Transverse colon (tissue), 4 donors: ENCODE results near the gene SEMA4D. TPM values are rescaled to one million over a fixed set of nuclear protein-coding genes. Genes with fewer than 3 reads are reported as not detected.

ENCODE experiments used
- DNase-seq: peaks from one replicate; pipeline ENCODE4 v3.0.0-alpha.2; 2019
- H3K27ac ChIP-seq, 4 donors: fragments of 200-600 bp; sonication (generic); 2 replicates each; pipeline ENCODE4 v1.5.1; 2016 to 2018; ENCODE audit warnings: inconsistent platforms in 4 of 4
- H3K27me3 ChIP-seq: fragments of 200-600 bp; sonication (generic); 2 replicates; pipeline ENCODE4 v1.5.1; 2017; ENCODE audit warnings: inconsistent platforms
- H3K36me3 ChIP-seq, 4 donors: fragments of 200-600 bp; sonication (generic); 2 replicates each; pipeline ENCODE4 v1.5.1; 2017 to 2019; ENCODE audit warnings: inconsistent platforms in 4 of 4
- H3K4me1 ChIP-seq, 4 donors: fragments of 200-600 bp; sonication (generic); 2 replicates each; pipeline ENCODE4 v1.5.1; 2017 to 2020; ENCODE audit warnings: inconsistent platforms in 4 of 4
- H3K4me3 ChIP-seq, 4 donors: fragments of 200-600 bp; sonication (generic); 1 replicate in 1 of 4; 2 replicates in 3 of 4; pipeline versions ENCODE4 v1.5.1 to v1.6.1; 2017 to 2019; ENCODE audit warnings: inconsistent platforms in 4 of 4
- H3K9me3 ChIP-seq, 2 donors: fragments of 200-600 bp; sonication (generic); 2 replicates each; pipeline ENCODE4 v1.5.1; 2017 to 2019; ENCODE audit warnings: inconsistent platforms in 2 of 2
- EP300 ChIP-seq: sonication (generic); formaldehyde crosslinking; IDR thresholded peaks from one replicate; pipeline ENCODE4 v1.6.1; 2017; ENCODE audit warnings: antibody characterized with exemption, low read depth
- POLR2A ChIP-seq: fragments of 450-650 bp; IDR thresholded peaks from one replicate; pipeline ENCODE4 v1.6.1; 2016; ENCODE audit warnings: antibody characterized with exemption, mild to moderate bottlenecking, moderate library complexity
- POLR2AphosphoS5 ChIP-seq, 3 donors: sonication (generic); formaldehyde crosslinking; IDR thresholded peaks; one replicate each; pipeline ENCODE4 v1.6.1; 2016; ENCODE audit warnings: antibody characterized with exemption in 3 of 3
- WGBS, 2 donors: methylation state at CpG; one replicate each; pipeline ENCODE4 v1.1.5; 2018; ENCODE audit warnings: low coverage in 1 of 2; 5-methylcytosine and 5-hydroxymethylcytosine counted together
- in situ Hi-C, 4 donors: fragments of 200-750 bp; cut with MboI; loops; one replicate each; pipeline versions ENCODE4 v1.15.0 to v1.15.1; 2017; ENCODE audit warnings: low sequenced_read_pairs in 3 of 4, low pct_ligation_motif_present in 1 of 4, low pct_unique_long_range_greater_than_20kb in 1 of 4
- intact Hi-C: fragments of 100-400 bp; cut with DNase I; formaldehyde crosslinking; loops from one replicate; pipeline ENCODE4 v1.15.1; 2023; ENCODE audit warnings: low total_unique reads
- total RNA-seq, 4 donors: library from RNA; depleted of rRNA; stranded (reverse); fragments of >200 nt; gene quantifications; one replicate each; pipeline ENCODE4 v1.1.0, GENCODE V29; 2016
- TF ChIP-seq, protein P1 (sequence below), 5 experiments: fragments of 200-600 bp in 3 of 5; fragments of 450-650 bp in 2 of 5; sonication (generic) in 3 of 5; IDR thresholded peaks; 1 replicate in 2 of 5; 2 replicates in 3 of 5; pipeline ENCODE4 v1.5.1; 2016 to 2017; ENCODE audit warnings: antibody characterized with exemption in 5 of 5, inconsistent platforms in 3 of 5, mild to moderate bottlenecking in 2 of 5, moderate library complexity in 1 of 5

SEMA4D gene
- total RNA-seq, 4 donors from 2014 or later = 8.7 to 29.1 (median 14.5) TPM

DNA sequence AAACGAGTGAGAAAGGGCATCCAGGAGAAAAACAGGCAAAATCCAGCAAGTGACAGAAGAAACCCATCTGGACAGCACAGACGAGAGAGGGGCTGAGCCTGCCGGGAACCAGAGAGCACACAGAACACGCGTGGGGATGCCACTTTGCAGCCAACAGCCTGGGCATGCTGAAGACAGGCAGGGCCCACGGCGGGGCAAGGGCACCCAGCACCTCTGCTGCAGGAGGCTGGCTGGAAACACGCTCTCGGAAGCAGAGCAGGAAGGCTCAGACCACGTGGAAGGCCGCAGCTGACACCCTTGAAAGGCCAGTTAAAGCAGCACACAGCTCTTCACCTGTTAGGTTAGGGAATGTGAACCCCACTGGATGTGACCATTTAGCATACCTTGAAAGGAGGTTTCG lies 103.5 kb downstream of the SEMA4D start:
- no peak overlapping the region for H3K27ac ChIP-seq
- TF ChIP-seq, protein P1, sequence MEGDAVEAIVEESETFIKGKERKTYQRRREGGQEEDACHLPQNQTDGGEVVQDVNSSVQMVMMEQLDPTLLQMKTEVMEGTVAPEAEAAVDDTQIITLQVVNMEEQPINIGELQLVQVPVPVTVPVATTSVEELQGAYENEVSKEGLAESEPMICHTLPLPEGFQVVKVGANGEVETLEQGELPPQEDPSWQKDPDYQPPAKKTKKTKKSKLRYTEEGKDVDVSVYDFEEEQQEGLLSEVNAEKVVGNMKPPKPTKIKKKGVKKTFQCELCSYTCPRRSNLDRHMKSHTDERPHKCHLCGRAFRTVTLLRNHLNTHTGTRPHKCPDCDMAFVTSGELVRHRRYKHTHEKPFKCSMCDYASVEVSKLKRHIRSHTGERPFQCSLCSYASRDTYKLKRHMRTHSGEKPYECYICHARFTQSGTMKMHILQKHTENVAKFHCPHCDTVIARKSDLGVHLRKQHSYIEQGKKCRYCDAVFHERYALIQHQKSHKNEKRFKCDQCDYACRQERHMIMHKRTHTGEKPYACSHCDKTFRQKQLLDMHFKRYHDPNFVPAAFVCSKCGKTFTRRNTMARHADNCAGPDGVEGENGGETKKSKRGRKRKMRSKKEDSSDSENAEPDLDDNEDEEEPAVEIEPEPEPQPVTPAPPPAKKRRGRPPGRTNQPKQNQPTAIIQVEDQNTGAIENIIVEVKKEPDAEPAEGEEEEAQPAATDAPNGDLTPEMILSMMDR (IDR thresholded peaks at IDR 0.05) = no peak
- TF ChIP-seq EP300 (no peak), POLR2A (no peak), POLR2AphosphoS5 (IDR thresholded peaks at IDR 0.05) (no peak)

DNA sequence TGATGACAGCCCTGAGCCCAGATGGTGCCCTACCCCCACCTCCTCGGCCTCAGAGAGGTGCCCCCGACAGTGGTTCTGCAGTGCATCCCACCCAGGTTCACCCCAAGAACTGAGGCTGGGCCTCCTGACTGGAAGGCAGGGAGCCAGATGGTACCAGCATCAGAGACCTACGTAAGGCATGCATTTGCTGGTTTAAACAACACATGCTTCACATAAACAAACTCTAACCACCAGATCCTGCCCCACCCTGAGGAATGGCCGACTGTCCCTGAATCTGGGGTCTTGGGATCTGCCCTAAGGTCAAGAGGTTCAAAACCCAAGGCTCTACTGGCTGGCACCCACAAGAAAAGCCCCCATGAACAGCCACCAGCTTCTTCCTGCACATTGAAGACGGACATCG lies 106.3 kb downstream of the SEMA4D start:
- no peak for DNase-seq
- TF ChIP-seq POLR2AphosphoS5 (IDR thresholded peaks at IDR 0.05) = no peak
- TF ChIP-seq POLR2A = no peak
- TF ChIP-seq, protein P1 (IDR thresholded peaks at IDR 0.05) = no peak
- no peak for TF ChIP-seq EP300
- Histone ChIP-seq H3K27ac (no peak overlapping the region), H3K27me3 (no peaks in the 10 kb centered on the region), H3K4me3 (no peak overlapping the region), H3K4me1 (peaks cover 0 to 6% (median 0%) of the 10 kb centered on the region in 4 donors), H3K36me3 (peaks cover 0 to 8% (median 4%) of the 10 kb centered on the region in 4 donors), H3K9me3 (no peaks in the 10 kb centered on the region)
- in situ Hi-C loops (no loop called here), intact Hi-C loops (no loop called here)
- 84% methylated on average over 5 of the region's 6 CpGs; no CpG with 5 or more reads in 1 of the 2 donors for WGBS, 2 donors

More for the DNA sequence above, 103.5 kb downstream of the SEMA4D start:
- no peaks in the 10 kb centered on the region for H3K4me1 ChIP-seq
- H3K36me3 ChIP-seq = peaks cover 0 to 12% (median 4%) of the 10 kb centered on the region in 4 donors
- intact Hi-C loops = no loop called here
- H3K27me3 ChIP-seq = no peaks in the 10 kb centered on the region
- 67 to 88% methylated on average over 3 to 12 of the region's 12 CpGs for WGBS, 2 donors
- in situ Hi-C loops = no loop called here
- no peaks in the 10 kb centered on the region for H3K9me3 ChIP-seq
- no peak overlapping the region for H3K4me3 ChIP-seq
- no peak for DNase-seq

DNA sequence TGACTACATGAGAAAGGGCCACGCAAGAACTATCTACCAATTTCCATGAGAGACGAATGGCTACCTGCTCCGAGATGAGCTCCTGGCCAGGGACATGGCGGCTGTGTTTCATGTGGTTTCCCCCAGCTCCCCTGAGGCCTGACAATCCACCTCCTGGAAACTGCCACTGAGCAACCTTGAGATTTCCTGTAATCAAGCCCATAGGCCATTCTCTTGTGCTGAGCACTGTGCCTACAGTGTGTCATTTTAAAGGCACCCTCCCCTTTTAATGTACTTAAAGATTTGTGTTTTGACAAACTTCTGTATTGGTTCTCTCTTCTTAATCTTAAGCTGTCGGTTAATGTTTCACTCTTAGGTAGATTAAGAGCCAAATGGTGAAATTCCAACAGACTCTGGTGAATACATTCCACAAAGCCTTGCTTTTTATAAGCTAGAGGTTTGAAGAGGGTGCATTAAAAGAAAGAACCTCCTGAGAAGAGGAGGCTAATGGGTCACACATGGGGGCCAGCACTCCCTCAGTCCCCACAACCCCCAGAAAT lies 107.3 kb downstream of the SEMA4D start:
- no peak for TF ChIP-seq POLR2A
- no peak for TF ChIP-seq EP300
- TF ChIP-seq POLR2AphosphoS5 (IDR thresholded peaks at IDR 0.05) = no peak
- TF ChIP-seq, protein P1 (IDR thresholded peaks at IDR 0.05) = no peak
- no peaks in the 10 kb centered on the region for H3K27me3 ChIP-seq
- no peak for DNase-seq
- in situ Hi-C loops = no loop called here
- H3K9me3 ChIP-seq = no peaks in the 10 kb centered on the region
- H3K4me1 ChIP-seq = peaks cover 0 to 6% (median 0%) of the 10 kb centered on the region in 4 donors
- no peak overlapping the region for H3K27ac ChIP-seq
- intact Hi-C loops = no loop called here
- H3K36me3 ChIP-seq = peaks cover 0 to 8% (median 4%) of the 10 kb centered on the region in 4 donors
- no peak overlapping the region for H3K4me3 ChIP-seq
- 78 to 91% methylated on average over 1 to 5 of the region's 5 CpGs for WGBS, 2 donors

DNA sequence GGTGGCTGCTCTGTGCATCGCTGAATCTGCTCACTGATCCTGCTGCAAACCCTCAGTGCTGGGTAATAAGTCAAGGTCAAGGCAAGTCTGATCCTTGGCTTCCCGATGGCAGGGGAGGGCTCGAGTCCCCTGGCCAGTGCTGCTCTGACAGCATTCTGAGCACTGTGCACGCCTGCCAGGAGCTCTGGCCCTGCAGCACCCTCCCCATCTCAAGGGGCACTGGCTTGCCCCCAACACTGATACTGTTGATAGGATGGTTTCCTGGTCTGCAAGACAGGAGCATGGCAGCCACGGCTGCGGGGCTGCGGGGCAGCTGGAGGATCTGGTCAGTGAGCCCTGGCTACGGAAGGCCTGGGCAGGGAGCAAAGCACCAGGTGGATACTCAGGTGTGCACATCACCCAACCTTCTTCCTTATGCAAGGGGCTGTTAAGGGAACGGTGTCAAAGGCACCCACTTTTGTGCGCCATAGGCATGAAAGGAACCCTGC lies 107.8 kb downstream of the SEMA4D start:
- Histone ChIP-seq H3K27ac (no peak overlapping the region), H3K27me3 (no peaks in the 10 kb centered on the region), H3K9me3 (no peaks in the 10 kb centered on the region), H3K4me1 (peaks cover 0 to 6% (median 0%) of the 10 kb centered on the region in 4 donors), H3K4me3 (no peak overlapping the region), H3K36me3 (peaks cover 0 to 8% (median 4%) of the 10 kb centered on the region in 4 donors)
- intact Hi-C loops = no loop called here
- TF ChIP-seq, protein P1 (IDR thresholded peaks at IDR 0.05) = no peak
- TF ChIP-seq EP300 (no peak), POLR2A (no peak), POLR2AphosphoS5 (IDR thresholded peaks at IDR 0.05) (no peak)
- 92 to 95% methylated on average over 2 to 10 of the region's 10 CpGs for WGBS, 2 donors
- no peak for DNase-seq
- in situ Hi-C loops = no loop called here
